CD4-positive, alpha-beta T cell (primary cell): ENCODE data around the gene USH1G. TPM values are rescaled to one million over a fixed set of nuclear protein-coding genes. Genes with fewer than 3 reads are reported as not detected.

Source experiments
- ATAC-seq: fragments of 200-7000 bp; cut with Tn5 transposase; one replicate; pipeline ENCODE4 v1.10.0; 2022; ENCODE audit warnings: mild to moderate bottlenecking; ENCODE audit not compliant: poor library complexity
- CTCF ChIA-PET: fragments of 350-600 bp; sonication (Branson Sonifier 250); formaldehyde crosslinking; loops from one replicate; lab custom pipeline; 2021; ENCODE audit warnings: antibody characterized with exemption, inconsistent platforms; lab: Charles Lee
- POLR2A ChIA-PET: fragments of 350-600 bp; sonication (Branson Sonifier 250); formaldehyde crosslinking; loops from one replicate; lab custom pipeline; 2021; ENCODE audit warnings: antibody characterized with exemption, inconsistent platforms; lab: Charles Lee
- DNase-seq, 14 experiments: peaks; one replicate each; pipeline ENCODE4 v3.0.0-alpha.2; 2013 to 2020; ENCODE audit warnings: mixed read lengths in 2 of 14
- H3K27ac ChIP-seq, 2 donors: one replicate each; pipeline versions ENCODE4 v1.5.1 to v1.7.0; 2013; ENCODE audit warnings: low read length in 2 of 2, low read depth in 1 of 2, mild to moderate bottlenecking in 1 of 2
- H3K27me3 ChIP-seq, 2 experiments: 1 replicate in 1 of 2; 2 replicates in 1 of 2; pipeline versions ENCODE4 v1.6.1 to v1.7.0; 2013; ENCODE audit warnings: low read length in 2 of 2, control low read depth in 1 of 2, mild to moderate bottlenecking in 1 of 2, moderate library complexity in 1 of 2; ENCODE audit not compliant: insufficient read depth in 2 of 2, control insufficient read depth in 1 of 2
- H3K36me3 ChIP-seq: one replicate; pipeline ENCODE4 v1.6.1; 2013; ENCODE audit warnings: low read length, control low read depth; ENCODE audit not compliant: insufficient read depth
- H3K4me1 ChIP-seq: one replicate; pipeline ENCODE4 v1.6.1; 2013; ENCODE audit warnings: low read length, control low read depth; ENCODE audit not compliant: insufficient read depth
- H3K4me3 ChIP-seq: one replicate; pipeline ENCODE4 v1.5.1; 2013; ENCODE audit warnings: mild to moderate bottlenecking, low read length, moderate library complexity
- H3K9me3 ChIP-seq, 2 experiments: 1 replicate in 1 of 2; 2 replicates in 1 of 2; pipeline versions ENCODE4 v1.6.1 to v1.7.0; 2013; ENCODE audit warnings: low read length in 2 of 2, mild to moderate bottlenecking in 2 of 2, control low read depth in 1 of 2, moderate library complexity in 1 of 2; ENCODE audit not compliant: control insufficient read depth in 1 of 2, insufficient read depth in 1 of 2
- H3K27ac Mint-ChIP-seq: one replicate; pipeline ENCODE4 v1.8.0; 2020; ENCODE audit warnings: mixed read lengths
- H3K27me3 Mint-ChIP-seq: one replicate; pipeline ENCODE4 v1.8.0; 2021; ENCODE audit warnings: mixed read lengths
- H3K36me3 Mint-ChIP-seq: one replicate; pipeline ENCODE4 v1.8.0; 2021; ENCODE audit warnings: low read depth, mixed read lengths
- H3K4me1 Mint-ChIP-seq: one replicate; pipeline ENCODE4 v1.8.0; 2021; ENCODE audit warnings: low read depth, mixed read lengths
- H3K4me3 Mint-ChIP-seq: one replicate; pipeline ENCODE4 v1.8.0; 2020; ENCODE audit warnings: mild to moderate bottlenecking, mixed read lengths
- H3K9me3 Mint-ChIP-seq: one replicate; pipeline ENCODE4 v1.8.0; 2020; ENCODE audit warnings: mixed read lengths
- intact Hi-C, 2 experiments: fragments of 100-400 bp; cut with DNase I in 1 of 2; cut with micrococcal nuclease in 1 of 2; formaldehyde crosslinking; loops; one replicate each; pipeline versions ENCODE4 v1.15.1 to v1.9.0; 2023 to 2025; cut with DNase I, micrococcal nuclease
- total RNA-seq, 174 experiments: library from RNA in 2 of 174; stranded (reverse) in 2 of 174; gene quantifications; one replicate each; pipeline ENCODE4 v1.2.3 and lab custom pipeline; 2021 to 2026
- TF ChIP-seq, protein P1 (sequence below): fragments of 200-600 bp; IDR thresholded peaks from one replicate; pipeline ENCODE4 v1.8.0; 2022; ENCODE audit warnings: antibody characterized with exemption, mild to moderate bottlenecking

The USH1G gene
- total RNA-seq, 2 experiments from 2014 or later: not detected

DNA sequence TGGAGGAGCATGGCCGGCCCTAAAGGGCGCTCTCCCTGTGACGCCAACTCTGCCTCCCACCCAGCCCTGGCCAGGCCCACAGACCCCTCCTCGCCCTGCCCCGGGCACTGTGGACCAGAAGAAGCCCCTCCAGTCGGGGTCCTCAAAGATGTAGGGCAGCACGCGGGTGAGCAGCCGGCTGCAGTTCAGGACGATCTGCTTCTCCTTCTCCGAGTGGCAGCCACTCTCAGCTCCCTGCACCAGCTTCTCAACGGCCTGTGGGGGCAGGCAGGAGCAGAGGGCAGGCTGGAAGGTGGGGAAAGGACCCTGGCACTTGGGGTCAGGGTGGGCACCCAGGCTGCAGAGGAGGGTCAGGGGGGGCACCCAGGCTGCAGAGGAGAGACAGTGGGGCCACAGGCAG lies 40.6 kb upstream of the USH1G start:
- Histone ChIP-seq H3K4me3 (no peak overlapping the region), H3K9me3 (no peaks in the 10 kb centered on the region), H3K27ac (no peak overlapping the region), H3K4me1 (peaks cover 12% of the 10 kb centered on the region), H3K27me3 (no peaks in the 10 kb centered on the region), H3K36me3 (no peaks in the 10 kb centered on the region)
- H3K27me3 Mint-ChIP-seq: no peaks in the 10 kb centered on the region
- intact Hi-C loops: loop anchor here (5.0 to 10.0 kb wide), 3 partner anchors 84 to 211 kb away; partner anchors contain the start of genes ATP5PD (in 2 of the 2) and KCTD2 (in 2 of the 2)
- peaks cover 4% of the 10 kb centered on the region for H3K4me1 Mint-ChIP-seq
- TF ChIP-seq, protein P1, sequence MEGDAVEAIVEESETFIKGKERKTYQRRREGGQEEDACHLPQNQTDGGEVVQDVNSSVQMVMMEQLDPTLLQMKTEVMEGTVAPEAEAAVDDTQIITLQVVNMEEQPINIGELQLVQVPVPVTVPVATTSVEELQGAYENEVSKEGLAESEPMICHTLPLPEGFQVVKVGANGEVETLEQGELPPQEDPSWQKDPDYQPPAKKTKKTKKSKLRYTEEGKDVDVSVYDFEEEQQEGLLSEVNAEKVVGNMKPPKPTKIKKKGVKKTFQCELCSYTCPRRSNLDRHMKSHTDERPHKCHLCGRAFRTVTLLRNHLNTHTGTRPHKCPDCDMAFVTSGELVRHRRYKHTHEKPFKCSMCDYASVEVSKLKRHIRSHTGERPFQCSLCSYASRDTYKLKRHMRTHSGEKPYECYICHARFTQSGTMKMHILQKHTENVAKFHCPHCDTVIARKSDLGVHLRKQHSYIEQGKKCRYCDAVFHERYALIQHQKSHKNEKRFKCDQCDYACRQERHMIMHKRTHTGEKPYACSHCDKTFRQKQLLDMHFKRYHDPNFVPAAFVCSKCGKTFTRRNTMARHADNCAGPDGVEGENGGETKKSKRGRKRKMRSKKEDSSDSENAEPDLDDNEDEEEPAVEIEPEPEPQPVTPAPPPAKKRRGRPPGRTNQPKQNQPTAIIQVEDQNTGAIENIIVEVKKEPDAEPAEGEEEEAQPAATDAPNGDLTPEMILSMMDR: no peak
- no peak overlapping the region for H3K27ac Mint-ChIP-seq
- no peak overlapping the region for H3K4me3 Mint-ChIP-seq
- POLR2A ChIA-PET: no interaction called here
- DNase-seq (no peak), ATAC-seq (no peak)
- H3K36me3 Mint-ChIP-seq: no peaks in the 10 kb centered on the region
- CTCF ChIA-PET: interaction anchor here (4.5 kb wide), 1 partner anchor 48 kb away, joined by 51 read pairs; the partner anchor contains the start of gene MRPL58
- no peaks in the 10 kb centered on the region for H3K9me3 Mint-ChIP-seq

DNA sequence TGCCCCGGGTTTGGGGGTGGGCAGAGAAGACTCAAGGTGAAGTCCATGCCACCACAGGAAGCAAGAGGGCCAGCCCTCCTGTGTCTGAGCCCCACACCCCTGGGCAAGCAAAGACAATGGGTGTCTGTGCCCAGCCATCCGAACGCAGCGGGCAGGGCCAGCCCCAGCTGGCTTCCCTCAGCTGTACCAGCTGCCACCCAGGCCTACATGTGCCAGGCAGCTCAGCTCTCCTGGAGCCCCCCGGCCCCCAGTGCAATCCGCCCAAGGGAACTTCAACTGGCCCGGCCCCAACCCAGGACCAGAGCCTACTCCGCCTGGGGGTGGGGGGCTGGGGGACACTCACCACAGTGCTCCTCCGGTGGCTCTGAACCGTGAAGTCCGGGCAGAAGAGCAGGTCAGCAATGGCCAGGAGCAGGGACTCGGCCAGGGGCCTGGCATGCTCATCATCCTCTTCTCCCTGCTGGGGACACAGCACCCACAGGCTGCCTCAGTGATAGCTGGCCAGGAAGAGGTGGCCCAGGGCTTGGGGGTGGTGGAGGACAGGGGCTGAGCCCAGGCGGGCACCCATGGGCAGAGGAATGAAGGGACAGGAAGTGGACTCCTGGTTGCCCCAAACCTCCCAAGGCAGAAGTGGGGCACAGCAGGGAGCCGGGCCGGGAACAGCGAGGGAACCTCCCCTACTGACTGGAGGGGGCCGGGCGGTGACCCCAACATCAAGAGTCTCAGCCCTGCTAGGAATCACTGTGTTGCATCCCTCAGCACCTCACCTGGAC lies 39.8 kb upstream of the USH1G start:
- Mint-ChIP-seq H3K27me3 (no peaks in the 10 kb centered on the region), H3K9me3 (no peaks in the 10 kb centered on the region), H3K4me1 (peaks cover 4% of the 10 kb centered on the region), H3K27ac (no peak overlapping the region), H3K36me3 (no peaks in the 10 kb centered on the region), H3K4me3 (no peak overlapping the region)
- Histone ChIP-seq H3K4me1 (peaks cover 17% of the 10 kb centered on the region), H3K27ac (no peak overlapping the region), H3K27me3 (no peaks in the 10 kb centered on the region), H3K9me3 (no peaks in the 10 kb centered on the region), H3K36me3 (no peaks in the 10 kb centered on the region), H3K4me3 (no peak overlapping the region)
- TF ChIP-seq, protein P1: no peak
- ATAC-seq: no peak
- CTCF ChIA-PET: interaction anchor here (1.4 to 4.5 kb wide), 8 partner anchors 9 to 239 kb away, joined by 3 to 51 read pairs (median 10); partner anchors contain the start of genes CDR2L, HID1, KCTD2 and MRPL58
- POLR2A ChIA-PET: interaction anchor here (1.0 to 2.2 kb wide), 6 partner anchors 10 to 243 kb away, joined by 3 to 11 read pairs (median 4); partner anchors contain the start of genes NT5C and NUP85
- DNase-seq: no peak
- intact Hi-C loops: loop anchor here (1.0 to 10.0 kb wide), 4 partner anchors 49 to 212 kb away; partner anchors contain the start of genes ATP5PD (in 2 of the 2), KCTD2 (in 2 of the 2) and MRPL58 (in 1 of the 2)

DNA sequence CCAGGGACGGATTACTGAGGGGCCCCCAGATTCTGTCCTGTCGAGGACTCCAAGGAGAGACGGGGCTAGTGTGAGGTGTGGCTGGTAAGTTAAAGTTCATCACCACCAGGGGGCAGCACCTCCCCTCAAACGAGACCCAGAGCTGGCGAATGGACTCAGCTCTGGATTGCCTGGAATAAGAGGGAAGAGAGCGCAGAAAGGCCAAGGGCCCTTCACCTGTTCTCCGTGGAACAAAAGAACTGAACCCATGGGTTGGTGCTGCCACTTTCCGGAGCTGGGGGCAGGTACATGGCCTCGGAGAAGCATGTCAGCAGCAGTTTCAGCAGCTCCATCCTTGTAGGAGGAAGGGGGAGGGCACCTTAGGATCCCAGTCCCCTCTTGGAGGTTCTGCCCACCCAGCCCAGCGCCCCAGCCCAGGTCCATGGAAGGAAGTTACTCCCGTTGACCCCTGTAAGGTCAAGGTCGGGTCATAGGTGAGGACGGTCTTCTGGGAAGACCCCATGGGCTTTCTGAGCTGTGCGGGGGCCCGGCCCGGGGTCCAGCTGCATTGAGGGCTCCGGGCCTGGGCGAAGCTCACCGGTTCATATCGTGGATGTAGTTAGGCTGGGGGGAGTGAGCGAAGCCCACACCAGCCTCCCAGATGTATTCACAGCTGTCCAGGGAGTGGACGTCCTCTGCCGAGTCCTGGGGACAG lies 38.7 kb upstream of the USH1G start:
- no peak overlapping the region for H3K4me3 ChIP-seq
- no peaks in the 10 kb centered on the region for H3K9me3 ChIP-seq
- Mint-ChIP-seq H3K27ac (no peak overlapping the region), H3K9me3 (no peaks in the 10 kb centered on the region), H3K36me3 (no peaks in the 10 kb centered on the region), H3K27me3 (no peaks in the 10 kb centered on the region), H3K4me1 (peaks cover 4% of the 10 kb centered on the region), H3K4me3 (peak overlapping the region; percentile 14)
- ATAC-seq (peak; percentile 79), DNase-seq (peak; percentile 74 to 93 (median 82))
- no peaks in the 10 kb centered on the region for H3K36me3 ChIP-seq
- POLR2A ChIA-PET: interaction anchor here (0.8 to 2.2 kb wide), 13 partner anchors 11 to 309 kb away, joined by 3 to 11 read pairs (median 4); partner anchors contain the start of genes ATP5PD, KCTD2, MIF4GD and MRPL58
- H3K27me3 ChIP-seq: no peaks in the 10 kb centered on the region
- CTCF ChIA-PET: interaction anchor here (0.5 to 4.5 kb wide), 27 partner anchors 8 to 299 kb away, joined by 3 to 51 read pairs (median 4); partner anchors contain the start of genes CDR2L, GGA3, HID1 and KCTD2
- no peak overlapping the region for H3K27ac ChIP-seq
- peaks cover 17% of the 10 kb centered on the region for H3K4me1 ChIP-seq
- intact Hi-C loops: loop anchor here (1.0 to 10.0 kb wide), 9 partner anchors 45 to 450 kb away; partner anchors contain the start of genes ATP5PD (in 2 of the 2), KCTD2 (in 2 of the 2) and MRPL58 (in 1 of the 2)
- TF ChIP-seq, protein P1: peak; percentile 83
